PC-3 (cell line): ENCODE data around the gene MARK2. TPM values are rescaled to one million over a fixed set of nuclear protein-coding genes. Genes with fewer than 3 reads are reported as not detected.

Experiments used
- ATAC-seq: fragments of 200-7000 bp; cut with Tn5 transposase; 2 replicates; pipeline ENCODE4 v1.9.1; 2020; ENCODE audit warnings: mild to moderate bottlenecking, moderate library complexity
- BruUV-seq: library from RNA; stranded (reverse); fragments of 400-500 nt; replicated peaks from 2 replicates; lab custom pipeline; 2021; lab: Mats Ljungman, UMichigan
- CTCF ChIA-PET: fragments of 300-600 bp; sonication (Branson Sonifier 250); formaldehyde crosslinking; loops from one replicate; lab custom pipeline; 2022; ENCODE audit warnings: antibody characterized with exemption; lab: Charles Lee
- POLR2A ChIA-PET: fragments of 300-600 bp; sonication (Branson Sonifier 250); formaldehyde crosslinking; loops from one replicate; lab custom pipeline; 2022; ENCODE audit warnings: antibody characterized with exemption; ENCODE audit not compliant: unreplicated experiment; lab: Charles Lee
- DNase-seq: peaks from one replicate; pipeline ENCODE4 v3.0.0-alpha.2; 2015
- H2AFZ ChIP-seq: fragments of 300-600 bp; sonication (generic); 2 replicates; pipeline ENCODE4 v1.6.0; 2016; ENCODE audit warnings: antibody characterized with exemption, low read length
- H3F3A ChIP-seq: fragments of 300-600 bp; sonication (generic); one replicate; pipeline ENCODE4 v1.6.0; 2017; ENCODE audit warnings: antibody characterized with exemption, low read length, control low read depth, mild to moderate bottlenecking; ENCODE audit not compliant: unreplicated experiment
- H3K27ac ChIP-seq: fragments of 300-600 bp; sonication (generic); 2 replicates; pipeline ENCODE4 v1.5.1; 2016; ENCODE audit warnings: mild to moderate bottlenecking, low read length
- H3K27me3 ChIP-seq: fragments of 300-600 bp; sonication (generic); 2 replicates; pipeline ENCODE4 v1.6.1; 2016; ENCODE audit warnings: low read length, mixed read lengths
- H3K36me3 ChIP-seq: fragments of 300-600 bp; sonication (generic); 2 replicates; pipeline ENCODE4 v1.6.1; 2016; ENCODE audit warnings: low read depth, mixed run types, low read length, mixed read lengths
- H3K4me1 ChIP-seq: fragments of 300-600 bp; sonication (generic); 2 replicates; pipeline ENCODE4 v1.5.1; 2016; ENCODE audit warnings: low read length; ENCODE audit not compliant: insufficient read depth
- H3K4me2 ChIP-seq: fragments of 300-600 bp; sonication (generic); 2 replicates; pipeline ENCODE4 v1.6.0; 2016; ENCODE audit warnings: low read length
- H3K4me3 ChIP-seq: fragments of 300-600 bp; sonication (generic); 2 replicates; pipeline ENCODE4 v1.5.1; 2016; ENCODE audit warnings: mild to moderate bottlenecking, low read length, mixed read lengths
- H3K79me2 ChIP-seq: fragments of 300-600 bp; sonication (generic); 2 replicates; pipeline ENCODE4 v1.6.1; 2017; ENCODE audit warnings: low read length, mixed read lengths
- H3K9ac ChIP-seq: fragments of 300-600 bp; sonication (generic); 2 replicates; pipeline ENCODE4 v1.6.0; 2016; ENCODE audit warnings: mild to moderate bottlenecking, low read length
- H3K9me2 ChIP-seq: fragments of 300-600 bp; sonication (generic); replicated peaks from 2 replicates; pipeline ENCODE4 v1.6.1; 2016; ENCODE audit warnings: mixed run types, low read length, mixed read lengths
- H3K9me3 ChIP-seq: fragments of 300-600 bp; sonication (generic); 2 replicates; pipeline ENCODE4 v1.6.1; 2016; ENCODE audit warnings: low read length, mixed read lengths
- H4K20me1 ChIP-seq: fragments of 300-600 bp; sonication (generic); 2 replicates; pipeline ENCODE4 v1.6.1; 2016; ENCODE audit warnings: low read length, mixed read lengths
- EZH2 ChIP-seq: fragments of 300-600 bp; sonication (generic); IDR thresholded peaks from one replicate; pipeline ENCODE4 v1.6.1; 2017; ENCODE audit warnings: antibody characterized with exemption, mild to moderate bottlenecking, low read length; ENCODE audit not compliant: unreplicated experiment
- EZH2phosphoT487 ChIP-seq: fragments of 300-600 bp; sonication (generic); IDR thresholded peaks from 2 replicates; pipeline ENCODE4 v1.6.1; 2018; ENCODE audit warnings: mild to moderate bottlenecking, antibody characterized with exemption, low read length, borderline replicate concordance
- intact Hi-C: fragments of 100-400 bp; cut with micrococcal nuclease; formaldehyde crosslinking; loops from 2 replicates; pipeline ENCODE4 v1.9.0; 2023
- total RNA-seq: library from RNA; depleted of rRNA; stranded (reverse); fragments of >200 nt; gene quantifications from 2 replicates; pipeline ENCODE4 v1.2.3, GENCODE V29; 2014
- TF ChIP-seq, protein P1 (sequence below): fragments of 300-600 bp; sonication (generic); conservative IDR thresholded peaks from 2 replicates; pipeline ENCODE4 v1.5.1; 2017; ENCODE audit warnings: antibody characterized with exemption, low read depth, mild to moderate bottlenecking, low read length

MARK2 gene
- total RNA-seq, 1 experiment from 2014 or later = 60.1 TPM

DNA sequence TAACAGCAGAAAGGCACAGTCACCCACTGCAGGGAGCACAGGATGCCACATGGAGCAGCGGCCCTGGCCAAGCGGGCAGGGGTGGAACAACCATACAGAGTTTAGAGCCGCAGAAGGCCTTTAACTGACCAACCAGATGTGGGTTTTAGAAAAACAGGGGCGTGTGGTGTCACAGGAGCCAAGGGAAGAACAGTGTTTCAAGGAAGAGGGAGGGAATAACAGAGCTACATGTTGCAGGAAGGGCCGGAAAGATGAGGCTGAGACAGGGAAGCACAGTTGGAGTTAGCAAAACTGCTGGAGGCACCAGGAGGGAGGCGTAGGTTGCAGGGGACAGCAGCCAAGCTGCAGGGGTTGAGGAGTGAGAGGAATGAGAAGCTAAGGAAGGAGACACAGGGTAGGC, 92.1 kb downstream of the MARK2 start:
- TF ChIP-seq EZH2 (no peak), EZH2phosphoT487 (no peak)
- TF ChIP-seq, protein P1, sequence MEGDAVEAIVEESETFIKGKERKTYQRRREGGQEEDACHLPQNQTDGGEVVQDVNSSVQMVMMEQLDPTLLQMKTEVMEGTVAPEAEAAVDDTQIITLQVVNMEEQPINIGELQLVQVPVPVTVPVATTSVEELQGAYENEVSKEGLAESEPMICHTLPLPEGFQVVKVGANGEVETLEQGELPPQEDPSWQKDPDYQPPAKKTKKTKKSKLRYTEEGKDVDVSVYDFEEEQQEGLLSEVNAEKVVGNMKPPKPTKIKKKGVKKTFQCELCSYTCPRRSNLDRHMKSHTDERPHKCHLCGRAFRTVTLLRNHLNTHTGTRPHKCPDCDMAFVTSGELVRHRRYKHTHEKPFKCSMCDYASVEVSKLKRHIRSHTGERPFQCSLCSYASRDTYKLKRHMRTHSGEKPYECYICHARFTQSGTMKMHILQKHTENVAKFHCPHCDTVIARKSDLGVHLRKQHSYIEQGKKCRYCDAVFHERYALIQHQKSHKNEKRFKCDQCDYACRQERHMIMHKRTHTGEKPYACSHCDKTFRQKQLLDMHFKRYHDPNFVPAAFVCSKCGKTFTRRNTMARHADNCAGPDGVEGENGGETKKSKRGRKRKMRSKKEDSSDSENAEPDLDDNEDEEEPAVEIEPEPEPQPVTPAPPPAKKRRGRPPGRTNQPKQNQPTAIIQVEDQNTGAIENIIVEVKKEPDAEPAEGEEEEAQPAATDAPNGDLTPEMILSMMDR = no peak
- H3K9ac ChIP-seq = no peak overlapping the region

DNA sequence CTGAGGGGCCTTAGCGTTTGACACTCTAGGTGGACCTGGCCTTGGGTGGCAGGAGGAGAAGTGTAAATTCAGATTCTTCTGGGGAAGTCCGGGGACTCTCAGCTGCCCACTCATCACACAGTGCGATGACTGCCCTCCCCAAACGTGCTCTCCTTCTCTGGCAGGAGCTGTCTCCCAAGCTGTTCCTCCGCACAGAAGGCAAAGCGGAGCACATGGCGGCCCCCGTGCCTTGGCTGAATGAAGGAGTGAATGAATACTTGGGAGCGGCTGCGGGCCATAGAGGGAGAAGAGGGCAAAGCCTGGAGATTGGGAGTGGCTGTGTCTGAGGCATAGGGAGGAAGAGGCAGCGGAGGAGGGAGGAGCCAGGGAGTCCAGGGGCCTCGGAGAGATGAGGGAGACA, 93.0 kb downstream of the MARK2 start:
- Histone ChIP-seq H3K4me3 (no peak overlapping the region), H3K27ac (no peak overlapping the region), H3K27me3 (no peaks in the 10 kb centered on the region), H3F3A (no peaks in the 10 kb centered on the region), H2AFZ (no peak overlapping the region), H3K79me2 (no peaks in the 10 kb centered on the region), H3K4me2 (no peak overlapping the region), H3K9me2 (no peaks in the 10 kb centered on the region), H3K9me3 (no peaks in the 10 kb centered on the region), H3K36me3 (no peaks in the 10 kb centered on the region), H4K20me1 (no peaks in the 10 kb centered on the region), H3K4me1 (no peaks in the 10 kb centered on the region; the same call in 1 of the 2 replicates), H3K9ac (no peak overlapping the region)
- no TSS peak for BruUV-seq
- ChIA-PET POLR2A (no interaction called here), CTCF (no interaction called here)
- TF ChIP-seq EZH2 (no peak), EZH2phosphoT487 (no peak)
- TF ChIP-seq, protein P1 = no peak
- no peak for ATAC-seq
- intact Hi-C loops = no loop called here
- no peak for DNase-seq

More for the DNA sequence above, 92.1 kb downstream of the MARK2 start:
- Histone ChIP-seq H3K9me2 (no peaks in the 10 kb centered on the region), H3K4me3 (no peak overlapping the region), H4K20me1 (no peaks in the 10 kb centered on the region), H3K79me2 (no peaks in the 10 kb centered on the region), H3K4me1 (no peaks in the 10 kb centered on the region; the same call in 1 of the 2 replicates), H3K9me3 (no peaks in the 10 kb centered on the region), H3F3A (no peaks in the 10 kb centered on the region), H3K27me3 (no peaks in the 10 kb centered on the region), H3K27ac (no peak overlapping the region), H3K4me2 (no peak overlapping the region), H3K36me3 (no peaks in the 10 kb centered on the region), H2AFZ (no peak overlapping the region)
- DNase-seq (no peak), ATAC-seq (no peak)
- CTCF ChIA-PET = no interaction called here
- BruUV-seq = no TSS peak
- POLR2A ChIA-PET = no interaction called here
- intact Hi-C loops = no loop called here

DNA sequence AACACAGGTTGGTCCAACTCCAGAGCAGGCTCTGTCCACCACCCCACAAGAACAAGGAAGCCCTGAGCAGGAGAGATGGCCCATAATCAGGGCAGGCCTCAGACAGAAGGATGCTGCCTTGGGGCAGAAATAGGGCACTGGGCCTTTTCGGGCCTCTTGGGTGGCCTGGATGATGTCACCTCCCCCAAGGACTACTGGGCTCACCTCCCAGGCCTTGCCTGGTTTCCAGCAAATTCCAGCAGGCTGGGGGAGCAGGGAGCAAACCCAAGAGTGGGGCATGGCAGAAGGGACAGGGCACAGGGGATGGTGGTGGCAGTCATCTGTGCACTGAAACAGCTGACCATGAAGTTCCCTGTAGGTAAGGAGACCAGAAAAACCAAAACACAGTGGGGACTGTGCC, 94.5 kb downstream of the MARK2 start:
- H3K4me1 ChIP-seq = peaks cover 8% of the 10 kb centered on the region
- no peaks in the 10 kb centered on the region for H3K79me2 ChIP-seq
- no peaks in the 10 kb centered on the region for H3F3A ChIP-seq
- no peak for ATAC-seq
- no peaks in the 10 kb centered on the region for H3K36me3 ChIP-seq
- no peak for DNase-seq
- no peaks in the 10 kb centered on the region for H3K9me2 ChIP-seq
- BruUV-seq = no TSS peak
- no peak overlapping the region for H3K4me3 ChIP-seq
- no peak overlapping the region for H3K9ac ChIP-seq
- H3K9me3 ChIP-seq = no peaks in the 10 kb centered on the region
- ChIA-PET POLR2A (no interaction called here), CTCF (interaction anchor here (1.5 kb wide), 1 partner anchor 16 kb away, joined by 8 read pairs; the partner anchor contains the start of gene RCOR2)
- H4K20me1 ChIP-seq = no peaks in the 10 kb centered on the region
- no peak overlapping the region for H3K27ac ChIP-seq
- H3K27me3 ChIP-seq = no peaks in the 10 kb centered on the region
- intact Hi-C loops = no loop called here
- no peak overlapping the region for H3K4me2 ChIP-seq
- TF ChIP-seq EZH2phosphoT487 (no peak), EZH2 (no peak)
- TF ChIP-seq, protein P1 = no peak
- no peak overlapping the region for H2AFZ ChIP-seq
